C4-2B (cell line): ENCODE results near the gene CXCR6.

Experiments
- H3K27ac ChIP-seq: fragments of 450-650 bp; 2 replicates; pipeline ENCODE4 v1.5.1; 2017
- ZFX ChIP-seq: fragments of 450-650 bp; IDR thresholded peaks from 2 replicates; pipeline ENCODE4 v1.6.1; 2017
- TF ChIP-seq, protein P1 (sequence below): fragments of 450-650 bp; conservative IDR thresholded peaks from 2 replicates; pipeline ENCODE4 v1.5.1; 2017; ENCODE audit warnings: mild to moderate bottlenecking

CXCR6 gene

DNA sequence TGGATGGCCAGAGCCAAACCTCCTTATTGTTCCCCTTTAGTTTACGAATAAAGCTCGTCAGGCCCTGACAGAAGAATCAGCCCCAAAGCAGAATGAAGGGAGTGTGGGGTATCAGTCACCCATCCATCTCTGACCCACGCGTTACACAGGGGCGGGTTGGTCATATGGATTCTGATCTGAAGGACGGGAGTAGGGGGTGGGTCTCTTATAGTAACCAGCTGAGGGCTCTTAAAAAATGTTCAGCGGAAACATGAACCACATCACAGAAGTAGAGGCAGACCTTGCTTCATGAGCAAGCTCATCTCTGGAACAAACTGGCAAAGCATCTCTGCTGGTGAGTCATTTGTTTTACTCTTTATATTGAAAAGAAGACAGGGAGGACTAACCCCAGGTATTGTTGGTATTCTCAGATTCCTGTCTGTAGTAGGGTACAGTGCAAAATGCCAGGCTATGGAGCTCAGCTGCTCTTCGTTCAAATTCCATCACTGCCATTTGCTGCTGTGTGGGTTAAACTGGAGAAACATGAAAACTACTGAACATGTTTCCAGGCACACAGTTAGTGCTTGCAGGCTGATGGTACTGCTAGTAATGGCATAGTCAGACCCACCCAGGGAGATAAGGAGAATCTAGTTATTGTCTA is at the start of gene CXCR6:
CXCR6 (plus strand) TSS at position 258 of the 640 bp plus-strand sequence. CDS start 3,018 bp downstream, outside the sequence.
- H3K27ac ChIP-seq, result peak within 1 kb of the TSS; percentile 51
- TF ChIP-seq, protein P1, sequence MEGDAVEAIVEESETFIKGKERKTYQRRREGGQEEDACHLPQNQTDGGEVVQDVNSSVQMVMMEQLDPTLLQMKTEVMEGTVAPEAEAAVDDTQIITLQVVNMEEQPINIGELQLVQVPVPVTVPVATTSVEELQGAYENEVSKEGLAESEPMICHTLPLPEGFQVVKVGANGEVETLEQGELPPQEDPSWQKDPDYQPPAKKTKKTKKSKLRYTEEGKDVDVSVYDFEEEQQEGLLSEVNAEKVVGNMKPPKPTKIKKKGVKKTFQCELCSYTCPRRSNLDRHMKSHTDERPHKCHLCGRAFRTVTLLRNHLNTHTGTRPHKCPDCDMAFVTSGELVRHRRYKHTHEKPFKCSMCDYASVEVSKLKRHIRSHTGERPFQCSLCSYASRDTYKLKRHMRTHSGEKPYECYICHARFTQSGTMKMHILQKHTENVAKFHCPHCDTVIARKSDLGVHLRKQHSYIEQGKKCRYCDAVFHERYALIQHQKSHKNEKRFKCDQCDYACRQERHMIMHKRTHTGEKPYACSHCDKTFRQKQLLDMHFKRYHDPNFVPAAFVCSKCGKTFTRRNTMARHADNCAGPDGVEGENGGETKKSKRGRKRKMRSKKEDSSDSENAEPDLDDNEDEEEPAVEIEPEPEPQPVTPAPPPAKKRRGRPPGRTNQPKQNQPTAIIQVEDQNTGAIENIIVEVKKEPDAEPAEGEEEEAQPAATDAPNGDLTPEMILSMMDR, result no peak
- no peak for TF ChIP-seq ZFX

DNA sequence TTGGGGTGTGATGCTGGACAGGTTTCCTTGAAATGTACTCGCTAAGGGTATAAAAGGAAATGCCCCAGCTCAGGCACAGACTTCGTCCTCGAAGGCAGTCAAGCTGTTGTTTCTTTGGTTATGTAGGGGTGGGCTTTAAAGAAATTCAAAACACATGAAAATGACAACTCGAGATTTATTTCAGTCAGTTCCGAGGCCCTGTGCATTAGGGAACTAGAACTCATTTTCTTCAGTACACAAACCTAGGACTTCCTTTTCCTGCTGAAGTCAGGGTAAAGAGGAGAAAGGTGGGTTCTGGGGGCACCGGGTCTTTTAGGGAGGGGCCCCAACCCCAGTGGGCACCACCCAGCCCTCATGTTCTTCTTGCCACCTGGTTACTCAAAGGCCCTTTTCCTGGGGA is 49.2 kb upstream of the CXCR6 start:
- no peak overlapping the region for H3K27ac ChIP-seq
- TF ChIP-seq, protein P1, result no peak
- no peak for TF ChIP-seq ZFX

DNA sequence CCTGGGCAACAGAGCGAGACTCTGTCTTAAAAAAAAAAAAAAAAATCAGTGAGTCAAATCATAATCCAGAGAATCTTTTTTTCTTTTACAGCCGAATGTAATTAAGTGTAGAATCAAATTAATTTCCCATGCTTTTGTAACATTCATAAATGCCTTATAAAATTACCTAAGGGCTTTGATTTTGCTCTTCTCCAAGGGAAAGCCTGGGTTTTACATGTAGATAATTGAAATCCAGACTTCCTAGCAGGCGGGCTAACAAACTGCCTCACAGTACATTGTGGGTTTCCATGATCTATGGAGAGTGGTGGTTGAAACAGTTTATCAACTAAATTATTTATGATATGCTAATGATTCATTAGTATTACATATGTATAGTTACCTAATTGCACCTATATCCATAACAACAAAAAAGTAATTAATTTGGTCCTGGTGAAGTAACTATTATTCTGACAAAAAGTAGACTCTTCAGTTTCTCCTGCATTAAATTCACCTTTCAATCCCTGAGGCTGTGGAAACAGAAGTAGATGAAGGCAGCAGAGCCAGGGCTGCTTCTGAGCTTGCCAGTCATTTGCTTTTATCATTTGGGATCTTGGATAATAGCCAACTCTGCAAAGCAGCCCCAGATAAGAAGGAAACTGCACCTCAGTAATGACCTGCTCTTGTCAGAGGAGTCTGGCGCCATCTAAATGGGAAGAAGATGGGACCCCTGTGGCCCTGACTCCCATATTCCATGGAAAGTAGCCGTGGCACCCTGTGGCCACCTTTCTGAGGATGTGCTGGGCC is 47.4 kb upstream of the CXCR6 start:
- H3K27ac ChIP-seq, result no peak overlapping the region
- TF ChIP-seq ZFX, result no peak
- TF ChIP-seq, protein P1, result no peak

DNA sequence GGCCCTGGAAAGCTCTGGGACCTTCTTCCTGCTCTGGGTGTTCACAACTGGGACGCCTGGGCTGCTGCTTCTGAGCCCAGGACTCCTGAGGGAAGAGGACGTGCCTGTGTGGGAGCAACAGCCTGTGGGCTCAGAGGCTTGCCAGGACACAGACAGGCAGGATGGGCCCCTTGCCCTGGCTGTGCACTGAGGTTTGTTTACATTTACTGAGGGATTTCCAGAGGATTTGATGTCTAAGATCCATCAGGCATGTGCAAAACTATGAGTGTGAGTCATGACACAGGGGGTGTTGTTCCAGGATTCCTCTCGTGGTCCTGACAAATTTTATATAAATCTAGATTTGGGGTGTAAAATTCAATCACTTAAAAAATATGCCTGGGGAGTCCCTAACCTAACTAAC is 46.3 kb upstream of the CXCR6 start:
- no peak overlapping the region for H3K27ac ChIP-seq
- TF ChIP-seq ZFX, result no peak
- TF ChIP-seq, protein P1, result no peak

DNA sequence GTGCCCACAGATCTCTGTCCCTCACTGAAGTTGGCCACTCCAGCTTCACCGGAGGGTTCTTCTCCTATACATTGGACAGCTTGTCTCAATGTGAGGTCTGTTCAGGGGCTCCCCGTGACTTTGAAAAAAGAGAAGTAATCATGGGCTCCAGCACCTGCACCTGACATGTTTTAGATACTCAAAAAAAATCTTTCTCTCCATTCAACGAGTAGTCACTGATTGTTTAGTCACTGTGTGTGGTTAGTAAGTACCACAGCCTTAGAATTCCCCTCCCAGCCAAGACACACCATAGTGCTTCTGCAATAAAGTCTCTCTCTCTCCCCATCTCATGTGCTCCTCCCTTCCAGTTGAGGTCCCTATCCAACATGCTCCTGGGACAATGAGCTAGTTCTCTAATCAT is 38.3 kb upstream of the CXCR6 start:
- no peak overlapping the region for H3K27ac ChIP-seq
- TF ChIP-seq, protein P1, result no peak
- TF ChIP-seq ZFX, result no peak

DNA sequence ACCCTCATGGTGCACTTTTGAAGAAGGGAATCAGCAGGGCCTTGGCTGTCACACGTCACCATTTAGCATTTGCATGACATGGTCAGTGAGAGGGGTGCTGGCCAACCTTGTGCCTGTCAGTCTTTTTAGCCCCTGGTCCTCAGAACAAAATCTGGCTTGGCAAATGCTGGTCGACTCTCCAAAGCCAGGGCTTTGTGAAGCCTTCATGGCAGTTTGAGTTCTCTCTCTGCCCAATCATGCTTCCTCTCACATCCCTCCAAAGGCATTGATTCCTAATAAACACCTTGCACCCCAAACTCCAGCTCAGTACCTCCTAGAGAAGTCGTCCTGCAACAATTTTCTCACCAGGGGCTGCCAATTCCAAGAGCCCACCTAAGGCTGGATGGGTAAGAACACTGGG is 37.5 kb upstream of the CXCR6 start:
- no peak for TF ChIP-seq ZFX
- TF ChIP-seq, protein P1, result no peak
- no peak overlapping the region for H3K27ac ChIP-seq

DNA sequence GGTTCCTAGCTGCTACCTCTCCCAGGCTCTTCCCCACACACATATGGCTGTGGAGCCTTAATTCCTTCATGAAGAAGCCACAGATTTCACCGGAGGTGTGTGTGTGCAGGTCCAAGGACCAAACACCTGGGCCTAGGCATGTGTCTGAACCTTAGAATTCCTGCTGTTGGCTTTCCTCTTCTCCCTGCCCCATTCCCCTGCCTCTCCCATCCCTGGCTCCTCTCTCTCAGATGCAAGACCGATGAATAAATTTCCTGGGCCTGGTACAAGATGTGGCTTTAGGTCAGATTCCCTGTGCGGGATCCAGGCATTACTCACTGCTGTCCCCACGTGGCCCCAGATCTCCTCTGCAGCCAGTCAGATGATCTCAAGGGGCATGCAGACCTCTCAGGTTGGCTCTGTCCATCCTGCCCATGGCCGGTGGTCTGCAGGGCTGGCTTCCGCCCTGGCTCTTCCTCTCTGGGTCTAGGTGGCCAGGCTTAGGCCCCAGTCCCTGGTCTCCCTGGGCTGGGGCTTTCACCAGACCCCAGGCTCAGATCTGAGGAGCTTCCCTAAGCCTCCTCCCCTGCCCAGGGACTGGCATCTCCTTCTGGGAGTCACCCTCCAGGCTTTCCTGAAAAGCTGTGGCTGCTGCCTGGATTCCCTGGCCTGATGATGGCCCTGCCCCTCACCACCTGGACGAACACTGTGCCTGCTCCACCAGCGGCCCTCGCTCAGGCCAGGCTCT is 36.4 kb upstream of the CXCR6 start:
- no peak overlapping the region for H3K27ac ChIP-seq

More for the DNA sequence above, 36.4 kb upstream of the CXCR6 start:
- no peak for TF ChIP-seq ZFX
- TF ChIP-seq, protein P1, result peak; percentile 63
